H1 (cell line): ENCODE results near the gene LNPEP. TPM values are rescaled to one million over a fixed set of nuclear protein-coding genes. Genes with fewer than 3 reads are reported as not detected.

ENCODE experiments used
- CTCF ChIA-PET: fragments of 300-600 bp; sonication (Branson Sonifier 250); formaldehyde crosslinking; loops from one replicate; lab custom pipeline; 2021; ENCODE audit not compliant: partially characterized antibody; lab: Charles Lee
- POLR2A ChIA-PET: fragments of 300-600 bp; sonication (Branson Sonifier 250); formaldehyde crosslinking; loops from one replicate; lab custom pipeline; 2021; ENCODE audit warnings: inconsistent platforms; ENCODE audit not compliant: partially characterized antibody; lab: Charles Lee
- DNase-seq, 2 experiments: peaks; one replicate each; pipeline versions ENCODE4 v3.0.0 to v3.0.0-alpha.2; 2010 to 2022; ENCODE audit warnings: low spot score in 2 of 2, low read depth in 1 of 2, mixed read lengths in 1 of 2
- FAIRE-seq: peaks from 2 replicates; lab custom pipeline; 2011; peaks lifted over from hg19 to GRCh38; lab: Jason Lieb, UNC
- H2AFZ ChIP-seq: 2 replicates; pipeline ENCODE4 v1.8.1; 2012; ENCODE audit warnings: low read length, inconsistent platforms
- H2AK5ac ChIP-seq: 2 replicates; pipeline ENCODE4 v1.6.1; 2013; ENCODE audit warnings: low read depth, low read length
- H2BK120ac ChIP-seq: replicated peaks from 2 replicates; pipeline ENCODE3; 2013; ENCODE audit warnings: low read depth, low read length, inconsistent platforms
- H2BK12ac ChIP-seq: 2 replicates; pipeline ENCODE4 v1.6.1; 2013; ENCODE audit warnings: low read depth, low read length
- H2BK15ac ChIP-seq: 2 replicates; pipeline ENCODE4 v1.6.1; 2013; ENCODE audit warnings: low read length
- H2BK20ac ChIP-seq: 2 replicates; pipeline ENCODE4 v1.6.1; 2013; ENCODE audit warnings: low read length
- H2BK5ac ChIP-seq: 2 replicates; pipeline ENCODE4 v1.6.1; 2013; ENCODE audit warnings: low read depth, low read length
- H3K14ac ChIP-seq: 2 replicates; pipeline ENCODE4 v1.6.1; 2013; ENCODE audit warnings: inconsistent platforms; ENCODE audit not compliant: insufficient read length
- H3K18ac ChIP-seq: 2 replicates; pipeline ENCODE4 v1.6.1; 2013; ENCODE audit warnings: low read length; ENCODE audit errors: extremely low read depth
- H3K23ac ChIP-seq: 2 replicates; pipeline ENCODE4 v1.6.1; 2013; ENCODE audit warnings: inconsistent platforms; ENCODE audit not compliant: insufficient read length
- H3K23me2 ChIP-seq: 2 replicates; pipeline ENCODE4 v1.6.1; 2013; ENCODE audit warnings: low read depth, low read length
- H3K27ac ChIP-seq: 2 replicates; pipeline ENCODE4 v1.6.1; 2011; ENCODE audit warnings: low read depth, low read length, inconsistent platforms
- H3K27me3 ChIP-seq, 4 experiments: replicated peaks in 1 of 4; 1 replicate in 1 of 4; 2 replicates in 3 of 4; pipeline versions ENCODE4 v1.6.1 to v1.8.1; 2011 to 2013; ENCODE audit warnings: low read length in 3 of 4, mild to moderate bottlenecking in 3 of 4, inconsistent platforms in 2 of 4, mixed read lengths in 2 of 4, moderate library complexity in 1 of 4; ENCODE audit not compliant: control insufficient read depth in 3 of 4, insufficient read depth in 3 of 4; ENCODE audit errors: extremely low read depth in 1 of 4
- H3K36me3 ChIP-seq, 4 experiments: 2 replicates each; pipeline versions ENCODE4 v1.6.1 to v1.8.1; 2011 to 2013; ENCODE audit warnings: mild to moderate bottlenecking in 4 of 4, low read length in 3 of 4, moderate library complexity in 2 of 4, control low read depth in 1 of 4, inconsistent platforms in 1 of 4; ENCODE audit not compliant: insufficient read depth in 4 of 4, control insufficient read depth in 2 of 4
- H3K4ac ChIP-seq: replicated peaks from 2 replicates; pipeline ENCODE3; 2013; ENCODE audit warnings: low read length, low read depth, mixed read lengths, inconsistent platforms; ENCODE audit not compliant: insufficient read length
- H3K4me1 ChIP-seq, 4 experiments: replicated peaks in 1 of 4; 1 replicate in 1 of 4; 2 replicates in 3 of 4; pipeline versions ENCODE4 v1.6.1 to v1.8.1; 2011 to 2013; ENCODE audit warnings: low read length in 3 of 4, inconsistent platforms in 2 of 4, mixed read lengths in 1 of 4; ENCODE audit not compliant: insufficient read depth in 4 of 4, control insufficient read depth in 3 of 4
- H3K4me2 ChIP-seq, 2 experiments: 2 replicates each; pipeline versions ENCODE4 v1.6.1 to v1.8.1; 2011 to 2013; ENCODE audit warnings: low read depth in 2 of 2, low read length in 2 of 2, control low read depth in 1 of 2, inconsistent platforms in 1 of 2, mild to moderate bottlenecking in 1 of 2; ENCODE audit not compliant: insufficient read depth in 1 of 2
- H3K4me3 ChIP-seq, 4 experiments: fragments of 200-600, 300-600 bp in 1 of 4; sonication (generic), shearing (Covaris generic), sonication (Bioruptor Twin) in 1 of 4; 2 replicates each; pipeline versions ENCODE4 v1.5.1 to v1.8.1; 2011 to 2016; ENCODE audit warnings: low read length in 4 of 4, low read depth in 3 of 4, control low read depth in 2 of 4, inconsistent platforms in 2 of 4, mild to moderate bottlenecking in 2 of 4, mixed read lengths in 1 of 4, moderate library complexity in 1 of 4; ENCODE audit not compliant: insufficient read depth in 2 of 4; ENCODE audit errors: extremely low read depth in 1 of 4
- H3K56ac ChIP-seq: replicated peaks from 2 replicates; pipeline ENCODE3; 2013; ENCODE audit warnings: low read depth, mild to moderate bottlenecking, mixed read lengths, low read length, inconsistent platforms; ENCODE audit not compliant: insufficient read length
- H3K79me1 ChIP-seq: 2 replicates; pipeline ENCODE4 v1.6.1; 2013; ENCODE audit warnings: low read depth, low read length, control low read depth
- H3K79me2 ChIP-seq, 2 experiments: 2 replicates each; pipeline versions ENCODE4 v1.6.1 to v1.8.1; 2012 to 2013; ENCODE audit warnings: low read length in 2 of 2, mild to moderate bottlenecking in 2 of 2, inconsistent platforms in 1 of 2; ENCODE audit not compliant: insufficient read depth in 2 of 2, control insufficient read depth in 1 of 2
- H3K9ac ChIP-seq, 4 experiments: replicated peaks in 1 of 4; 1 replicate in 1 of 4; 2 replicates in 3 of 4; pipeline versions ENCODE4 v1.6.1 to v1.8.1; 2011 to 2013; ENCODE audit warnings: low read depth in 3 of 4, low read length in 3 of 4, control low read depth in 2 of 4, mild to moderate bottlenecking in 2 of 4, moderate library complexity in 2 of 4, inconsistent platforms in 1 of 4; ENCODE audit errors: extremely low read depth in 1 of 4
- H3K9me3 ChIP-seq, 2 experiments: 2 replicates each; pipeline versions ENCODE4 v1.6.1 to v1.8.1; 2012 to 2013; ENCODE audit warnings: mild to moderate bottlenecking in 2 of 2, moderate library complexity in 2 of 2, control low read depth in 1 of 2, inconsistent platforms in 1 of 2, low read depth in 1 of 2, low read length in 1 of 2, mixed read lengths in 1 of 2; ENCODE audit not compliant: insufficient read depth in 2 of 2
- H4K20me1 ChIP-seq, 2 experiments: replicated peaks in 1 of 2; 2 replicates each; pipeline versions ENCODE3 to v1.8.1; 2011 to 2013; ENCODE audit warnings: inconsistent platforms in 2 of 2, low read length in 2 of 2, mild to moderate bottlenecking in 1 of 2; ENCODE audit not compliant: insufficient read depth in 2 of 2, control insufficient read depth in 1 of 2
- H4K5ac ChIP-seq: 2 replicates; pipeline ENCODE4 v1.6.1; 2013; ENCODE audit warnings: low read length, low read depth, mixed read lengths, inconsistent platforms; ENCODE audit not compliant: insufficient read length
- H4K8ac ChIP-seq: 2 replicates; pipeline ENCODE4 v1.8.0; 2013; ENCODE audit warnings: mild to moderate bottlenecking, moderate library complexity, low read length, inconsistent platforms; ENCODE audit not compliant: insufficient read depth; ENCODE audit errors: extremely low read depth
- H4K91ac ChIP-seq: replicated peaks from 2 replicates; pipeline ENCODE3; 2013; ENCODE audit warnings: low read length, mixed read lengths, inconsistent platforms; ENCODE audit not compliant: insufficient read length
- CHD2 ChIP-seq: IDR thresholded peaks from 2 replicates; pipeline ENCODE4 v1.6.1; 2012; ENCODE audit warnings: low read length, improper control_type of control experiment
- CREB1 ChIP-seq: IDR thresholded peaks from 2 replicates; pipeline ENCODE4 v1.6.1; 2012; ENCODE audit warnings: inconsistent platforms
- CTBP2 ChIP-seq: IDR thresholded peaks from 2 replicates; pipeline ENCODE4 v1.7.0; 2011; ENCODE audit warnings: borderline replicate concordance, mild to moderate bottlenecking, moderate library complexity, mixed read lengths, low read length; ENCODE audit not compliant: insufficient read depth, insufficient read length
- KDM4A ChIP-seq: IDR thresholded peaks from one replicate; pipeline ENCODE4 v1.7.1; 2012; ENCODE audit warnings: low read depth, mild to moderate bottlenecking, moderate library complexity, low read length, inconsistent platforms; ENCODE audit not compliant: severe bottlenecking
- SRF ChIP-seq: IDR thresholded peaks from 2 replicates; pipeline ENCODE4 v1.6.1; 2011; ENCODE audit warnings: mild to moderate bottlenecking, low read depth, low read length, moderate library complexity
- SUZ12 ChIP-seq: fragments of 200-600 bp; sonication (generic); IDR thresholded peaks from 2 replicates; pipeline ENCODE4 v1.6.1; 2012; ENCODE audit warnings: mild to moderate bottlenecking, inconsistent platforms, low read length, moderate library complexity, mixed read lengths
- WGBS, 2 experiments: shearing (Covaris generic) in 1 of 2; methylation state at CpG; one replicate each; pipeline versions ENCODE4 v1.1.6 to v1.1.7; 2013 to 2015; ENCODE audit warnings: low lambda C conversion rate in 2 of 2, mixed read lengths in 2 of 2, inconsistent platforms in 1 of 2, low coverage in 1 of 2, missing lambda C conversion rate in 1 of 2; ENCODE audit not compliant: insufficient replicate concordance in 2 of 2, insufficient coverage in 1 of 2, insufficient read length in 1 of 2; ENCODE audit errors: extremely low coverage in 1 of 2, missing lambda C conversion rate in 1 of 2; 5-methylcytosine and 5-hydroxymethylcytosine counted together
- polyA plus RNA-seq, 7 experiments: library from polyadenylated mRNA; depleted of rRNA in 3 of 7; stranded (reverse) in 5 of 7; unstranded in 2 of 7; fragments of >200 nt in 5 of 7; fragments of 200-250 nt in 2 of 7; gene quantifications; 1 replicate in 5 of 7; 2 replicates in 1 of 7; 4 replicates in 1 of 7; pipeline versions ENCODE4 v1.2.1 to v1.2.3, GENCODE V29; 2011 to 2013; ENCODE audit warnings: missing spikeins in 2 of 7, mixed read lengths in 2 of 7
- total RNA-seq: library from RNA; stranded (reverse); fragmentation: NEBNext Ultra II Directional; extraction: Animal tissue kit (Norgen Biotek cat#: 25700); gene quantifications from 2 replicates; pipeline ENCODE4 v1.2.1, GENCODE V29; 2021
- TF ChIP-seq, protein P1 (sequence below), 3 experiments: IDR thresholded peaks; 1 replicate in 2 of 3; 2 replicates in 1 of 3; pipeline versions ENCODE4 v1.5.1 to v1.6.1; 2011; ENCODE audit warnings: low read length in 3 of 3, mild to moderate bottlenecking in 3 of 3, inconsistent platforms in 2 of 3, low read depth in 1 of 3, moderate library complexity in 1 of 3; ENCODE audit not compliant: insufficient read depth in 1 of 3; ENCODE audit errors: control extremely low read depth in 1 of 3

LNPEP gene
- total and polyA plus RNA-seq, 2 of the 8 experiments (the other 6 are each of a cell fraction or from before 2014, with no cell fraction given) = 1.8 to 4.5 TPM

DNA sequence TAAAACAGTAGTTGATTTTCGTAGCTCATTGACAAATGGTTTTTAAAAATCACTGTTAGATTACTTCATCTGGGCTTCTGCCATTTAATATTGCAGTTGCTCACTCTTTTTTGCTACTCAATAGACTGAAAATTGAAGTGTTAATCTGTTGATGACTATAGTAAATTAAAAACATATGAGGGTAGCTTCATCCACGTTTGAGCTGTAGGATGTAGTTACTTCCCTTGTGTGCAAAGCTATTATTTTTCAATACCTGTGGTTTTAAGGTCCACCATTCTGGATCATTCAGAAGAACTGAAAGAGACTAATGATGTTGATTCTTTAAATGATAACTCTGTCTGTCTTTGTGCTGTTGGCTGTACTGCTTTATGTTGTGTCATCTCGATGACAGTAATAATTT is 74.7 kb downstream of the LNPEP start:
- Histone ChIP-seq H2AFZ (no peak overlapping the region), H4K5ac (no peak overlapping the region), H3K4me3 (no peak overlapping the region), H3K36me3 (no peaks in the 10 kb centered on the region), H3K27ac (no peak overlapping the region), H3K9me3 (no peaks in the 10 kb centered on the region), H3K79me1 (no peaks in the 10 kb centered on the region), H4K8ac (no peak overlapping the region), H4K91ac (no peak overlapping the region), H3K18ac (no peak overlapping the region), H2BK120ac (no peak overlapping the region), H2BK12ac (no peak overlapping the region), H3K4ac (no peak overlapping the region), H2BK15ac (no peak overlapping the region), H3K27me3 (no peaks in the 10 kb centered on the region), H2AK5ac (no peak overlapping the region), H3K9ac (no peak overlapping the region), H3K56ac (no peak overlapping the region), H3K14ac (no peak overlapping the region), H3K23me2 (no peaks in the 10 kb centered on the region), H3K4me2 (no peak overlapping the region), H3K23ac (no peak overlapping the region), H3K79me2 (no peaks in the 10 kb centered on the region), H2BK20ac (no peak overlapping the region), H4K20me1 (no peaks in the 10 kb centered on the region), H3K4me1 (0 out of 7 replicates have a peak, but pooled peaks cover 0 to 4% (median 0%) of the 10 kb centered on the region in 4 experiments), H2BK5ac (no peak overlapping the region)
- 94% methylated on average over 3 of the region's 3 CpGs; no CpG with 5 or more reads in 1 of the 2 experiments for WGBS, 2 experiments
- ChIA-PET POLR2A (no interaction called here), CTCF (interaction anchor here (0.7 to 3.8 kb wide), 8 partner anchors 13 to 152 kb away, joined by 3 to 21 read pairs (median 3); no protein-coding TSS in a partner anchor)
- DNase-seq (no peak), FAIRE-seq (no peak)
- TF ChIP-seq SUZ12 = no peak
- TF ChIP-seq SRF = no peak
- TF ChIP-seq CREB1 = no peak
- no peak for TF ChIP-seq CTBP2
- no peak for TF ChIP-seq CHD2
- TF ChIP-seq, protein P1, sequence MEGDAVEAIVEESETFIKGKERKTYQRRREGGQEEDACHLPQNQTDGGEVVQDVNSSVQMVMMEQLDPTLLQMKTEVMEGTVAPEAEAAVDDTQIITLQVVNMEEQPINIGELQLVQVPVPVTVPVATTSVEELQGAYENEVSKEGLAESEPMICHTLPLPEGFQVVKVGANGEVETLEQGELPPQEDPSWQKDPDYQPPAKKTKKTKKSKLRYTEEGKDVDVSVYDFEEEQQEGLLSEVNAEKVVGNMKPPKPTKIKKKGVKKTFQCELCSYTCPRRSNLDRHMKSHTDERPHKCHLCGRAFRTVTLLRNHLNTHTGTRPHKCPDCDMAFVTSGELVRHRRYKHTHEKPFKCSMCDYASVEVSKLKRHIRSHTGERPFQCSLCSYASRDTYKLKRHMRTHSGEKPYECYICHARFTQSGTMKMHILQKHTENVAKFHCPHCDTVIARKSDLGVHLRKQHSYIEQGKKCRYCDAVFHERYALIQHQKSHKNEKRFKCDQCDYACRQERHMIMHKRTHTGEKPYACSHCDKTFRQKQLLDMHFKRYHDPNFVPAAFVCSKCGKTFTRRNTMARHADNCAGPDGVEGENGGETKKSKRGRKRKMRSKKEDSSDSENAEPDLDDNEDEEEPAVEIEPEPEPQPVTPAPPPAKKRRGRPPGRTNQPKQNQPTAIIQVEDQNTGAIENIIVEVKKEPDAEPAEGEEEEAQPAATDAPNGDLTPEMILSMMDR (IDR thresholded peaks at IDR 0.05; ENCODE audit: control extremely low read depth in 1 of 3, insufficient read depth in 1 of 3, low read depth in 1 of 3, low read length in 3 of 3) = no peak
- no peak for TF ChIP-seq KDM4A
